ENCODE results near the gene ABRAXAS1.

- TF ChIP-seq CTBP1 (IDR thresholded peaks at IDR 0.05; ENCODE audit: borderline replicate concordance) (no peak), SUZ12 (IDR thresholded peaks at IDR 0.05) (no peak), FOXK2 (IDR thresholded peaks at IDR 0.05) (no peak), SP1 (IDR thresholded peaks at IDR 0.05) (no peak), ELF4 (IDR thresholded peaks at IDR 0.05) (no peak), L3MBTL2 (conservative IDR thresholded peaks at IDR 0.05) (no peak), TARDBP (IDR thresholded peaks at IDR 0.05) (no peak), LEF1 (IDR thresholded peaks at IDR 0.05; ENCODE audit: borderline replicate concordance) (no peak), NFRKB (IDR thresholded peaks at IDR 0.05) (no peak), BHLHE40 (IDR thresholded peaks at IDR 0.05; ENCODE audit: borderline replicate concordance) (no peak), ARNT (IDR thresholded peaks at IDR 0.05) (no peak), FOXM1 (IDR thresholded peaks at IDR 0.05; ENCODE audit: borderline replicate concordance) (no peak), FOXA1 (IDR thresholded peaks at IDR 0.05) (no peak)
- TF ChIP-seq, protein P1, sequence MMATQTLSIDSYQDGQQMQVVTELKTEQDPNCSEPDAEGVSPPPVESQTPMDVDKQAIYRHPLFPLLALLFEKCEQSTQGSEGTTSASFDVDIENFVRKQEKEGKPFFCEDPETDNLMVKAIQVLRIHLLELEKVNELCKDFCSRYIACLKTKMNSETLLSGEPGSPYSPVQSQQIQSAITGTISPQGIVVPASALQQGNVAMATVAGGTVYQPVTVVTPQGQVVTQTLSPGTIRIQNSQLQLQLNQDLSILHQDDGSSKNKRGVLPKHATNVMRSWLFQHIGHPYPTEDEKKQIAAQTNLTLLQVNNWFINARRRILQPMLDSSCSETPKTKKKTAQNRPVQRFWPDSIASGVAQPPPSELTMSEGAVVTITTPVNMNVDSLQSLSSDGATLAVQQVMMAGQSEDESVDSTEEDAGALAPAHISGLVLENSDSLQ (IDR thresholded peaks at IDR 0.05), result no peak
These were observed 44.0 kb downstream of the ABRAXAS1 start for GRCh38 chr4:83440899-83441298.

Measured in HEK293T (cell line).